ENCODE data around the gene TPH1. TPM values are rescaled to one million over a fixed set of nuclear protein-coding genes. Genes with fewer than 3 reads are reported as not detected.
A peak's percentile ranks its signal among the peaks of the same experiment; 100 is the strongest.

TPH1 gene
- total RNA-seq: not detected
- long read RNA-seq: 0 reads

DNA sequence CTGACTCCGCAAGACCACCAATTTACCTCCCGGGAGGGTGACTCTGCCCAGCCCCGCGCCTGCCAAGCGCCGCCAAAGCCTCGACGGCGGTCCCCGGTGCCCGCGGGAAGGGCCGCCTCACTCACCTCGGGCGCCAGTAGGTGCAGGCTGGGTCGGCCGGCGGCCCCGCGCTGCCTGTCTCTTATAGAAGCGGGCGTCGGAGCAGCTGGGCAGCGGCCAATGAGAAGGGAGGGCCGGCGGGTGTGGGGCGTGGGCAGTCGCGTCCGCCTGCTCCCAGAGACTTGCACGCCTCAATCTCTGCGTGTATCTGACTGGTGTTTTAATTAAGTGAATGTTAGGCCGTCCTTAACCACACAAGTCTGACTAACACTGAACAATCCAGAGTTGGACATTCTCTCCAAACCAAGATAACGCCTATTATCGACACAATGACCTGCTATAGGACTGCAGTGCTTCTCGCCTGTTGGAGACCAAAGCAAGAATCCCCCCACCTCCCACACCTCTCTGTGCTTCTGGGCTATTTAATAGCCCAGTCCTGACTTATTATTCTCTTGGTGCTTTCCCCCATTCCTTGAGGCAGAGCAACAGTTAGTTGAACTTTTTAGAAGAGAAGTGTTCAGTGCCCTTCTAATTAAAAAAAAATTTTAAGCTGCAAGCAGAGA, at the start of gene TPH1:
Gene TPH1, minus strand, starts transcription at position 154 of the 662 bp plus-strand sequence. CDS start 5,507 bp downstream, outside the sequence.
- intact Hi-C loops (cut with micrococcal nuclease): no loop called here
- peak; percentile 67 for DNase-seq
- ATAC-seq: peak; percentile 81

DNA sequence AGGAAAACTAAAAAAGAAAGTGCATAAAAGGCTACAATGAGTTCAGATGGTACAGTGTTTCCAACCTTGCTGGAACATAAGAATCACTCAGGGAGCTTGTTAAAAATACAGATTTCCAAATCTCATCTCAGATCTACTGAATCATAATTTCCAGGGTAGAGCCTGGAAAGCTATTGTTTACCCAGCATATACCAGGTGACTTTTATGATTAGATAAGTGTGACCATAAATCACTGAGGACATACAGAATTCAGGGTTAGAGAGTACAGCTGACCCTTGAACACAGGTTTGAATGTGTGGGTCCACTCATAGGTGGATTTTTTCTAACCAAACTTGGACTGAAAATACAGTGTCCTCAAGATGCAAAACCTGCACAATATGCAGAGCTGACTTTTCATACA, 47.9 kb upstream of the TPH1 start:
- no peak for DNase-seq
- intact Hi-C loops (cut with micrococcal nuclease): no loop called here

DNA sequence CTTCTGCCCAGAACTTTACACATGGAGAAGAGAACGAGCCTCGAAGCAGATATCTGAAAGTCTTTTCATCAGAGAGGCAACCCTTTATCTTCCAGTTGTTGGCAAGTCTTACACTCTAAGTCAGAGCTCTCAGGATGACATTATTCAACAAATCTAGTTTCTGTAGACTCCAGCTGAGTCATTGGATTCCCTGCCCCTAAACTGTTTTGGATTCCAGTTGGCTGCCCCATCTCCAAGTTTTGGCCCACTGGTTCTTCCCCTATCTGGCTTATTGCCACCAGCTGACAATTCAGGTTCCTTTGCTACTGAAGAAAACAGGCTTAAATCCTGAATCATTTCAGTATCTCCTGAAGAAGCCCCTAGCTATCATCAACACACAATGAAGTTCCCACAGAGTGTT, 45.7 kb upstream of the TPH1 start:
- ATAC-seq (no peak), DNase-seq (no peak)
- intact Hi-C loops (cut with micrococcal nuclease): no loop called here

More for the DNA sequence above, 47.9 kb upstream of the TPH1 start:
- ATAC-seq: no peak

DNA sequence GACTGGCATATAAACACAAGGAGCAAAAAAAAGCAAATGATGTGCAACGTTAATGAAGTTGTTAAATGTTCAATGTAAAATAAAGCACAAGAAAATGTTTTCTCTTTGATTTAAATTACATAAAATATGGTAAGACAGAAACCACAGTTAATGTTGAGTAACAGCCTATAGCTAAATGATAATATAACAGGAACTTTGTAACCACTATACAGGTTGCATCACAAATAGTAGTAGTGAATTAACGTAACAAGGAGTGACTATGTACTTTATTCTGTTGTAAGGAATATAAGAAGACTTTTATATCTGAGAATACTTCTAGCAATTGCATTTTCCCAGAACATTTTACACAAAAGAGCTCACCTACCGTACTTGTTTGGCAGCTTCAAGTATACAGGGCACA, 42.9 kb upstream of the TPH1 start:
- ATAC-seq: no peak
- intact Hi-C loops (cut with micrococcal nuclease): no loop called here
- DNase-seq: no peak

DNA sequence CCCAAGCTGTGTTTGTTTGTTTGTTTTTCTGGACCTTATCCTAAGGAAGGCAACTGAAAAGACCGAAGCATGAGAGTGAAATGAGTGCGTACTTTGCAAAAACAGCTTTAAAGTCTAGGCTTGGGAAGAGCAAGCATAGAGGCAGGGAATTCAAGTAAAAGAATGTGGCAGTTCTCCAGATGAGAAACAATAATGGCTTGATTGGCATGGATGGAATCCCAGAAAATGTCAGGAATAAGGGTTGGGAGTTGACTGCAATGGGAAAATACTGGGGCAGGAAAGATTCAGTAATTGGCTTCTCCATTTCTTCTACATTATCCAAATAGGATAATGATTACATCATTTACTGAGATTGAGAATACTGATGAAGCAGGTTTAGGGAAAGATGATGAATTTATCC, 42.3 kb upstream of the TPH1 start:
- ATAC-seq (no peak), DNase-seq (no peak)
- intact Hi-C loops (cut with micrococcal nuclease): no loop called here

DNA sequence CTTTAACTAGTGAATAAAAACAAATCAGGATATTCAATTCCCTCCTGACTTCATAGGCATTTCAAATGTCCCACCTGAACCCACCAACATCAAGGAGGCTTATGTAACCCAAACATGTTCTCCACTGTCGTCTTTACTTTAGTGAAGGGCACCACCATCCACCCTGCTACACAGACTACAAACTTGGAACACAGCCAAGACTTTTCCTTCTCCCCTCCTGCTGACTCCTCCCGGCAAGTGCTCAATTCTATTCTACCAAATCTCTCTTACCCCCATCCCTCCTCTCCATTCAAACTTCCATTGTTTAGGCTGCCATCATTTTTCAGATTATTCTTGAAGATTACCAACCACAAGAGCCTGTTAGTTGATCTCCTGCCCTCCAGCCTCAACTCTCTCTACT, 35.5 kb upstream of the TPH1 start:
- ATAC-seq: no peak
- DNase-seq: no peak
- intact Hi-C loops (cut with micrococcal nuclease): no loop called here

DNA sequence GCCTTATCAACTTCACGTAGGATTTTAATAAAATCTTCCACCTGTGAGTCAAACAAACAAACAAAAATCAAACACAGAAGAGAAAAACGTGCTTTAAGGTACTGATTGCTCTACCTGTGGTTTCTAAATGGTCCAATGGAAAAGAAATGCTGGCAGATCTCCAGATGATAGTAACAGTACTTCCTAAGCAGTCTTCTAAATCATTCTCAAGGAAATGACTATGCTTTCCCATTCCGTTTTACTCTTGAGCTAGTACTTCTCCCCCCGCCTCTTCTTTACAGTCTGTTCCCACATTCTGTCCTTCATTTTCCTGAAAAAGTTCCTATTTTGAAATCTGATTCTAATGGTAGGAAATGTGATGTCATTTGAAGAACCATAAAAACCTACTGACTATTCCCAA, 34.4 kb upstream of the TPH1 start:
- ATAC-seq (no peak), DNase-seq (no peak)
- intact Hi-C loops (cut with micrococcal nuclease): no loop called here

DNA sequence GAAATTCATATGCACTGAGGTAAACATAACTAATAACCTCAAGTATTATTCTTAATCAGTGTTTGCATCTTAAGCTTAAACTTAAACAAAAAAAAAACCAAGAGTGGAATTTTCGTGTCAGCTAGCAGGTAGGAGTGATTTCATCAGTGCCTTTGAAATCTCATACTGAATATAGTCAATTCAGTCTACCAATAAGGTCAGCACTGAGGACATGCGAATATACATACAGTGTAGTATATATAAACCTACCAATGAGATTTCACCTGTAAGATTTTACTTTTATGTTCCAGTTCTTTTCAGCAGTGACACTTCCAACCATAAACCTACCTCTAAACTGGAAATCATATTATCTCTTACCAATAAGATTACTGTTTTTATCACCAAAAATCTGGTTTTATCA, 32.8 kb upstream of the TPH1 start:
- no peak for DNase-seq
- intact Hi-C loops (cut with micrococcal nuclease): no loop called here
- no peak for ATAC-seq

DNA sequence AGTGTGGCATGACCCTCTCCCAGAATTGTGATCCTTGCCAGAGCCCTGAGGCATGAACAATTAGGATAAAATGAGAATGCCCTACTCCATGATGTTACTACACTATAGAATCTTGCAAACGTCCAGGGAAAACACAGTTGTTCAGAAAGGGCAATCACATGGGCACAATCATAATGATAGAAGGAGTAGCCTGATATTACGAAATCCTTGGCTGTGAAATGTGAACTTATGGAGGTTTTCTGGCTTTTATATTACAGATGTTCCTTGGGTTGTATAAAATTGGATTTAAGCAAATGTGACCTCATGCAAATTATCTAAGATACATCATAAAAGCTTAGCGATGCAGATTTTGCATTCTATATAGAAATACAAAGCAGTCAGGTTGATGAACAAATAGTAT, 29.4 kb upstream of the TPH1 start:
- ATAC-seq: no peak

DNA sequence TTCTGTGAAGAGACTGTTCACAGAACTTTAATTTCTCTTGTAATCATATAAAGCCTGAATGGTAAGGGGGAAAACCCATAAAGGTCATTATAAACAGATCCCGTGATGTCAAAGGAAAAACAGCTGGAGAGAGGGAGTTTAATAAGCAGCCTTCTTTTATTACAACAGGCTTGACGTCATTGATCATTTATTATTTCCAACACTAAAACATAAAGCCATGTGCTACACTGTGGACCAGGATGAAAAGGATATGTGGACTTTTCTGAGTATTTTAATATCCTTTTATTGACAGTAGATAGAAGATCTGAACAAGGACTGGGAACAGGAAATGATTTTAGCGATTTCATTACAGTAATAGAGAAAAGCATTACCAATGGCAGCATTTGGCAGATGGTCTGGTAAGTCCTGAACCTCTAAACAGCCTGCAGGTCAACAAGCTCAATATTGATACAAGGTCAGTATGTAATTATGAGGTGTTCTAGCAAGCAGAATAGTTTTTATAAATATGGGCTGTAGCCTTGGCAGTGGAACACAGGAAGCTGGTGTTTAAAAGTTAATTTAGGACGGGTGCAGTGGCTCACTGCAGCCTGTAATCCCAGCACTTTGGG, 25.1 kb upstream of the TPH1 start:
- no peak for DNase-seq
- intact Hi-C loops (cut with micrococcal nuclease): no loop called here

More for the DNA sequence above, 29.4 kb upstream of the TPH1 start:
- intact Hi-C loops (cut with micrococcal nuclease): no loop called here
- DNase-seq: no peak

DNA sequence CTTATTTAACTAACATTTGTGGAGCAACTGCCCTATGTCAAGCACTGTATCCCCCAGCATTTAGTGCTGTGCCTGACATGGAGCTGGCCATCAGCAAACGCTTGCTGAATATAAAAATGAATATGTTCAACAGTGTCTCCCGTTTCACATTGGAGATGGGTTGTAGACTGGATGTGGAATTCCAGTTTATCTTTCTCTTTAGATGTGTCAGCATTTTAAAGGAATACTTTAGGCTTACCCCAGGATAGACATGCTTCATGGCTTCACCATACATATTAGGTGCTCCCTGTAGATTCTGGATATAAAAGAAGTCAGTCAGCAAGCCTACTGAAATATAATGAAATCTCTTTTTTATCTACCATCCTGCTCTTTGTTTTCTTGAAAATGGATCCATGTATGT, 21.3 kb upstream of the TPH1 start:
- DNase-seq (no peak), ATAC-seq (no peak)
- intact Hi-C loops (cut with micrococcal nuclease): no loop called here

More for the DNA sequence above, 25.1 kb upstream of the TPH1 start:
- ATAC-seq: no peak

DNA sequence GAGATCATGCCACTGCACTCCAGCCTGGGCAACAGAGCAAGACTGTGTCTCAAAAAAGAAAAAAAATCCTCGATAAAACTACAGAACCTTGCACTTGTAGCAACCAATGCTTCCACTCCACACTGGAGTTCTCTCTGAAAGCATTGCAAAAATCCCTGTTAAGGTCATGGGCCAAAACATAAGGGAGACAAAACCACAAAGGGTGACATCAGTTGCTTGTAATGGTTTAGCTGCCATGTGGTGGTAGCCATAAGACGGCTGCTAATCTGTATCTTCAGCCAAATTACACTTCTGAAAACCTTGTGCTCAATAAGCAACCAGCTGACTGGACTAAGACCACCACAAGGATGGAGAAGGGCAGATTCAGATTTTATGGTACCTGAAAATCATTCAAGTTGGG, 20.6 kb upstream of the TPH1 start:
- DNase-seq: no peak
- intact Hi-C loops (cut with micrococcal nuclease): no loop called here
- no peak for ATAC-seq

DNA sequence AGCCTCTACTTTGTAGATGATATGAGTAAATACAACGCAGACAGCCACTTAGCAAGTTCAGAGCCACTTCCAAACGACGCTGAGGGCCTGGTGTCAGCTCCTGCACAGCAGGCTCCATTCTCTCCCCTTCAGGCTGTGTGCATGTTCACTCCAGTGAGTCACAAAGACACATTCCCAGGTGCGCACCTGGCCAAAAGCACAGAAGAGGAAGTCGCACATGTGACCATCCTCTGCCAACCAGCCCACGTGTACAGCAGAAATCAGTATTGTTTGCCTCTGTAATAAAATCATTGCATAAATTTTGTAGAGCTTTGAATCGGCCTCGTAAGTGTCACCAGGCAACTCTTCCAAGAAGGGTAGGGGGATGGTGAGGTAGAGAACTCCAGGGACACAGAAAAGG, 19.5 kb upstream of the TPH1 start:
- intact Hi-C loops (cut with micrococcal nuclease): no loop called here
- DNase-seq: no peak

DNA sequence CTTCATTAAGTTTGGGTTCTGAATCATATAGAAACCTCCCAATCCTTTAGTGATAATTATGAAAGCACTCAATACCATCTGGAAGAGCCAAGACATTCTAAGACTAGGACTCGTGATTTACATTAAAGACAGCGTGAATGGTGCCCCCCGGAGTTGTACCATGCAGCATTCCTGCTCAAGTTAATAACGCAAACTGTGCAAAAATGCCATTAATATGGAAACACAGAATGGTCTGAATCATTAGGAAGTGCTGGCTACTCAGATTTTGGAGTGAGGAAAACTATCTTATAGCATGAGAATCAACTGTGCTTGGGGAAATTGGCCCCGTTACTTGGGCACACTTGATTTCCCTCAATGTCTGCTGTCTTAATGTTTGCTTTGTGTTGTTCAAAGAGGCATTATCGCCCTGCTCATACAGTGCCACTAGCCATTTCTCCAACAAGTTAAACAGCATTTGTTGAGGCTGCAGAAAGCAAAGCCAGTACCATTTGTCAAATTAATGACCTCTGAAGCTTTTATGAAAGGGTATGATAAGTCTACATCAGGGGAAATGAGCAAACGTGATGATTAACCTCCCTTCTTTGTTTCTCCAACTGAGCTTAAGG, 18.5 kb upstream of the TPH1 start:
- ATAC-seq (no peak), DNase-seq (no peak)
- intact Hi-C loops (cut with micrococcal nuclease): no loop called here

More for the DNA sequence above, 19.5 kb upstream of the TPH1 start:
- ATAC-seq: no peak

DNA sequence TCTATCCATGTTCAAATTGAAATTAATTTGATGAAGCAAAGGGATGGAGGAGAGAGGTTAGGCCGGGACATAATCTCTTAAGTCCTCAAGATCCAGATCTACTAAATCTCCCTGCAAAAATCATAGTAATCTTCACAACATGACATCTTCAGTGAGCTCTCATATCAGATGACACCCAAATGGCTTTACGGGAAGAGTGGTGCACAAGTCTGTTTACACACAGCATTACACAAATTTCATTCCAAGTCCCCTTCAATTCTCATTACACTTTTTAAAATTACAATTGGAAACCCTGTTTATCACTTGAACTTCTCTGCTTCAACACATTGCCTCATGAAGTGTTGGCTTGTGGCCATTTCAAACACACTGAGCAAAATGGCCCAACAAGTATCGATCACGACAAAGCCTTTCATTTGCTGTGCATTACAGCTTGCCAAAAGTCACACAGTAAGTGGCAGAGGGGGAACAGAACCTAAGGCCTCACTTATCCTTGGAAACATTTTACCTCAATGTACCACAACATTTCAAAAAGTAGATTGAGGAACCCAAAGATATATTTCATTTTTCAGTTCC, 17.9 kb upstream of the TPH1 start:
- ATAC-seq: no peak
- intact Hi-C loops (cut with micrococcal nuclease): no loop called here
- no peak for DNase-seq

DNA sequence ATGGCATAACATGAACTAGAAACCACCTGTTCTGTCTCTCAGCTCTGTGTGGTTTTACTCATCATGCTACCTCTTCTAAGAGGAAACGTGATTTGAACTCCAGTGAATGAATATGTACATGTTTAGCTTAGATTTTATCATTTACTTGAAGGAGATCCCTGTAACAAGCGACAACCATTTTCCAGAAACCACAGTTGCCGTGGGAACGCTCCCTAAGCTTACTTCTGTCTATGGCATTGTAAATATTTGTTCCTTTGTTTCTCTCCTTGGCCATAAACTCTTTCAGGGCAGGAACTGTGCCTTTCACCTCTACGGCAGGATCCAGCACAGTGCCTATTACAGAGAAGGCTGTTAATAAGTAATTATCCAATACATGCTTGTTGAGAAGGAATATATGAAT, 17.1 kb upstream of the TPH1 start:
- intact Hi-C loops (cut with micrococcal nuclease): no loop called here
- DNase-seq (no peak), ATAC-seq (no peak)

DNA sequence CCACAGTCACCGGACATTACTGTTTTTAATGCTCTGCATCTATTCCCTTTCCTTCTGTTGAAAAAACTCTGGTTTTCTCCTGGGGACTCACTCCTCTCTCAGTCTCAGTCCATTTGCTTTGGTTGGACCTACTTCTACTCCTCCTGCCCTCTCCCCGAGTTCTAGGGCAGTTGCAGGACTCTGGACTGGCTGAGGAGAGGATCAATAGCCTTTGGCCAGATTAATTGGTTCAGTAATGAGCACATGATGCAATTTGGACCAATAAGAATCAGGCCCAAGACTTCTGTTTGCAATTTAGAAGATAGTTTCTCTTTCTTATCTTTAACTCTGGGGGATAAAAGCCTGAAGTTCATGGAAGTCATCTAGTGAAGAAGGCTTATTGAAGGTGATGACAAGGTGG, 15.3 kb upstream of the TPH1 start:
- DNase-seq (no peak), ATAC-seq (no peak)
- intact Hi-C loops (cut with micrococcal nuclease): no loop called here

DNA sequence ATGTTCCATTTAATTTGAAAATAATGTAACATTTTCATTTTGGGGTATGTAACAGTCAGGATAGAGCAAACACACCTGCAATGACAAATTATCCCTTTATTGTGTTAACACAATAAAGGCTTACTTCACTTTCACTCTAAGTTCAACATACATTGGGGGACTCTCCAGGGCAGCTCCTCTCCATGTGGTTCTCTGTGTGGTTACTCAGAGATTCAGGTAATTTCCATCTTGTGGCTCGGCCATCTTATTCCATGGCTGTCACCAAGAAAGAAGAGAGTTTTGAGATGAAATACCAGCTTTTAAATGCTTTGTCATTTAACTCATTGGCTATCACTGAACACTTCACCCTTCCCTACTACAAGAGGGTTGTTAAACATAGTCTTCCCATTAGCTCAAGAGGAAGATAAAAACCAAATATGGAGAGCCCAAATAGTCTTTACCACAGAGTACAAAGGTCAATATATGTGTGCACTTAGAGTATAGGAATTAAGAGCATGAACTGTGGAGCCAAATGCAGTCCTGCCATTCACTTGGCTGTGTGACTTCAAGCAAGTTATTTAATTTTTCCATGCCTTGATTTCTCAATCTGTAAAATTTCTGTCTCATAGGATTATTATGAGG, 10.6 kb upstream of the TPH1 start:
- DNase-seq (no peak), ATAC-seq (no peak)
- intact Hi-C loops (cut with micrococcal nuclease): no loop called here

DNA sequence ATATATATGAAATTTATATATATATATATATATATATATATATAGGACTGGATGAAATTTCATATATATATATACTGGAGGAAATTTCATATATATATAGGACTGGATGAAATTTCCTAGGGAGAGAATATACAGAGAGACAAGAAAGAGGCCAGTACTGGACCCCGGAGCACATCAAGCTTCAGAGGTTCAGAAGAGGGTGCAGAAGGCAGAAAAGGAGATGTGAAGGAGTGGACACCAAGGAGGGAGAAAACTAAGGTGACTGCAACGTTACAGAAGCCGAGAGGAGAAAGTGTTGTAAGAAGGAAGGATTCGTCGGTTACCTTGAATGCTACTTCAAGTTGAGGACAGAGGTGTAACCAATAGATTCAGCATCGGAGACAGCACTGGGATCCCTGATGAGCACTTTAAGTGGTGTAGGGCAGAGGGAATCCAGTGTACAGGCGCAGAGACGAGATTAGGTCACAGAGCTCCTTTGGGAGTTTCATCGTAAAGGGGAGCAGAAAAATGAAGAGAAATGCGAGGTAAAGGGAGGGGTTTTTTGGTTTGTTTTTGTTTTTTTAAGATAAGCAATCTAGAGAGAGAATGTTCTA, 8.5 kb upstream of the TPH1 start:
- ATAC-seq (no peak), DNase-seq (no peak)
- intact Hi-C loops (cut with micrococcal nuclease): no loop called here

DNA sequence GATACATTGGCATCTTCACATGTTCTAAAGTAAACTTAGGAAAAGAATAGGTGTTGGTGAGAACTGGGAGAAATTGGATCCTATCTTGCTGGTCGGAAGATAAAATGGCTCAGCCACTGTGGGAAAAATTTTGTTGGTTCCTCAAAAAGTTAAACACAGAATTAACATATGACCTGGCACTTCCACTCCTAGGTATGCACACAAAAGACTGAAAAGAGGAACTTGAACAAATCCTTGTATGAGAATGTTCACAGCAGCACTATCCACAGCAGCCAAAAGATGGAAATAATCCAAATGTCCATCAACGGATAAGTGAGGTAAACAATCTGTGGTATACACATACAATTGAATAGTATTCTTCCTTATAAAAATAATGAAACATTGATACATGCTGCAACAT, 4.8 kb upstream of the TPH1 start:
- ATAC-seq (no peak), DNase-seq (no peak)
- intact Hi-C loops (cut with micrococcal nuclease): no loop called here
